HG02610 (cell line): ENCODE measurements around the gene EPHB4.
"Not testable (repeated sequence)": the region's sequence is repeated elsewhere in the genome, so short reads cannot be mapped to it uniquely, and the experiment has no call there.

Source experiments
- ATAC-seq: cut with Tn5 transposase; IDR thresholded peaks from one replicate; pipeline ENCODE4 v1.9.1; 2021; ENCODE audit warnings: mild to moderate bottlenecking, moderate library complexity; ENCODE audit not compliant: unreplicated experiment

The EPHB4 gene

GRCh38 chr7:100823140-100823525, 4.2 kb downstream of the EPHB4 start:
- no peak for ATAC-seq

- no peak for ATAC-seq
Measured at GRCh38 chr7:100822236-100823139, 4.8 kb downstream of the EPHB4 start.

- ATAC-seq: no peak
Measured at GRCh38 chr7:100819586-100819985, 7.7 kb downstream of the EPHB4 start.

- ATAC-seq: no peak
Measured at GRCh38 chr7:100818825-100819224, 8.5 kb downstream of the EPHB4 start.

- no peak for ATAC-seq
Measured at GRCh38 chr7:100818366-100818765, 9.0 kb downstream of the EPHB4 start.

GRCh38 chr7:100817097-100817496, 10.2 kb downstream of the EPHB4 start:
- no peak for ATAC-seq

- not testable (repeated sequence) for ATAC-seq
Measured at GRCh38 chr7:100816515-100816914, 10.8 kb downstream of the EPHB4 start.

GRCh38 chr7:100812729-100813128, 14.6 kb downstream of the EPHB4 start:
- no peak for ATAC-seq

GRCh38 chr7:100811480-100811879, 15.8 kb downstream of the EPHB4 start:
- no peak for ATAC-seq

GRCh38 chr7:100808354-100808875, 18.9 kb downstream of the EPHB4 start:
- ATAC-seq: no peak

- not testable (repeated sequence) for ATAC-seq
Measured at GRCh38 chr7:100806883-100807282, 20.4 kb downstream of the EPHB4 start.

- ATAC-seq: no peak
Measured at GRCh38 chr7:100806276-100806675, 21.0 kb downstream of the EPHB4 start.

- no peak for ATAC-seq
Measured at GRCh38 chr7:100804681-100805431, 22.5 kb downstream of the EPHB4 start.

- peak; percentile 97 for ATAC-seq
Measured at GRCh38 chr7:100803398-100804161, 23.7 kb downstream of the EPHB4 start.

- ATAC-seq: no peak
Measured at GRCh38 chr7:100802951-100803350, 24.4 kb downstream of the EPHB4 start.

GRCh38 chr7:100801833-100802568, 25.3 kb downstream of the EPHB4 start:
- no peak for ATAC-seq

GRCh38 chr7:100799037-100799896, 28.1 kb downstream of the EPHB4 start:
- ATAC-seq: no peak

- ATAC-seq: no peak
Measured at GRCh38 chr7:100794741-100795140, 32.6 kb downstream of the EPHB4 start.
